Measurements from ENCODE around the gene KRTAP10-1. TPM values are rescaled to one million over a fixed set of nuclear protein-coding genes. Genes with fewer than 3 reads are reported as not detected.

Gene KRTAP10-1
- total RNA-seq, 6 donors from 2014 or later, result not detected

DNA sequence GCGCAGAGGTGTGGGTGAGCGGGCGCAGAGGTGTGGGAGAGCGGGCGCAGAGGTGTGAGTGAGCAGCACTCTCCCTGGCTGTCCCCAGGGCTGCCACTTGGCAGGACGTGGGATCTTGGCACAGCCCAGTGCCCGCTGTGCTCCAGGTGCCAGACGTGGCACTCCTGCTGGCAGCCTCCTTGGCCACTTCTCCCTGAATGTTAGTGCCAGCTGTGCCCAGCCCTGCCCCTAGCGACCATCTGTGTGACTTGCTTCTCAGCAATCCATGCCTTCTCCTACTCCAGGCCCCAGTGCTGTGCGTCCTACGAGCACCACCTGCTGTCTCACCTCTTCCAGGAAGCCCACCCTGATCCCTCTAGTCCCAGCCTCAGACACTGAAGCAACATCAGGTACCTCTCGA is 30.5 kb downstream of the KRTAP10-1 start:
- no peaks in the 10 kb centered on the region for H3K9me3 ChIP-seq
- H3K27me3 ChIP-seq, result no peaks in the 10 kb centered on the region
- DNase-seq, result peak; percentile 83 to 88
- ATAC-seq (ENCODE audit: low FRiP score in 2 of 2), result peak; percentile 43 to 83
- TF ChIP-seq CTCF (IDR thresholded peaks at IDR 0.05) (peak in 5 of 6 experiments; percentile 12 to 79 (median 57)), EP300 (IDR thresholded peaks at IDR 0.05) (no peak)
- no peak overlapping the region for H3K4me3 ChIP-seq
- 71 to 77% methylated on average over 10 to 12 of the region's 12 CpGs for WGBS, 2 donors
- no peaks in the 10 kb centered on the region for H3K36me3 ChIP-seq
- no peak overlapping the region for H3K27ac ChIP-seq
- H3K4me1 ChIP-seq, result peaks cover 0 to 12% (median 10%) of the 10 kb centered on the region in 4 donors

DNA sequence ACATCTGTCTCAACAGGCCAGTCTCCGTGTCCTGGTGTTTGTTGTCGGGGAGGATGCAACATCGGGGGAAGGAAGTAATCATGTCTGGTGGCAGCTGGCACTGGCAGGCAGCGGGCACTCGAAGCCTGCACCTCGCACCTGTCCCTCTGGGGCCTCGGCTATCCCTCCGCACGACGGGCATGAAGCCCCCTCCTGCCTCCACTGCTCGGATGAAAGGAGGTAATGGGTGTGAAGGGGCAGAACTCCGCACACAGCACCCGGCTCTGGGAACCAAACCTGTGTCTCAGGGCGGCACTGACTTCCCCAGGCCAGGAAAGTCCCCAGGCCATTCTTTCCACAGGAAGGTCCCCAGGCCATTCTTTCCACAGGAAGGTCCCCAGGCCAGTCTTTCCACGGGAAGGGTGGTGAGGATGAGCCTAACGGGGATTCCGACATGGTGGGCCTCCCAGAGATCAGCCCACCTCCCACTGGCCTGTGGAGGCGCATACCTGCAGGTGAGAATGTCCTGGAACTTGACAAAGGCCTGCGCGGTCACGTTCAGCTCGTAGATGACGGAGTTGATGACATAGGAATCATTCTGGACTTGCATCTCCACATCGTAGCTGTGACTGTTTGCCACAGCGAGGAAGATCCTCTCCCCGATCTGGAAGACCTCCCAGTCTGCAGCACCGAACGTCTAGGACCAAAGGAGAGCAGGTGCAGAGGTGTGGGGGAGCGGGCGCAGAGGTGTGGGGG is 31.1 kb downstream of the KRTAP10-1 start:
- Histone ChIP-seq H3K27me3 (no peaks in the 10 kb centered on the region), H3K36me3 (no peaks in the 10 kb centered on the region), H3K9me3 (no peaks in the 10 kb centered on the region), H3K4me3 (no peak overlapping the region), H3K4me1 (peaks cover 0 to 12% (median 10%) of the 10 kb centered on the region in 4 donors), H3K27ac (no peak overlapping the region)
- TF ChIP-seq POLR2AphosphoS5 (IDR thresholded peaks at IDR 0.05) (no peak), EP300 (IDR thresholded peaks at IDR 0.05) (no peak), CTCF (IDR thresholded peaks at IDR 0.05) (no peak), POLR2A (IDR thresholded peaks at IDR 0.05) (no peak)
- WGBS, 2 donors, result 79 to 88% methylated on average over 19 to 30 of the region's 30 CpGs
- no peak for ATAC-seq (ENCODE audit: low FRiP score in 2 of 2)
- DNase-seq, result no peak

- TF ChIP-seq CTCF (IDR thresholded peaks at IDR 0.05) (no peak), POLR2AphosphoS5 (IDR thresholded peaks at IDR 0.05) (no peak), POLR2A (IDR thresholded peaks at IDR 0.05) (no peak), EP300 (IDR thresholded peaks at IDR 0.05) (no peak)
- Histone ChIP-seq H3K9me3 (no peaks in the 10 kb centered on the region), H3K4me1 (peaks cover 0 to 12% (median 10%) of the 10 kb centered on the region in 4 donors), H3K27ac (no peak overlapping the region), H3K4me3 (no peak overlapping the region), H3K36me3 (no peaks in the 10 kb centered on the region), H3K27me3 (no peaks in the 10 kb centered on the region)
- DNase-seq, result no peak
- no peak for ATAC-seq (ENCODE audit: low FRiP score in 2 of 2)
- WGBS, 2 donors, result 79 to 92% methylated on average over 8 to 9 of the region's 9 CpGs
Measured at GRCh38 chr21:44508426-44508710, 31.6 kb downstream of the KRTAP10-1 start.

DNA sequence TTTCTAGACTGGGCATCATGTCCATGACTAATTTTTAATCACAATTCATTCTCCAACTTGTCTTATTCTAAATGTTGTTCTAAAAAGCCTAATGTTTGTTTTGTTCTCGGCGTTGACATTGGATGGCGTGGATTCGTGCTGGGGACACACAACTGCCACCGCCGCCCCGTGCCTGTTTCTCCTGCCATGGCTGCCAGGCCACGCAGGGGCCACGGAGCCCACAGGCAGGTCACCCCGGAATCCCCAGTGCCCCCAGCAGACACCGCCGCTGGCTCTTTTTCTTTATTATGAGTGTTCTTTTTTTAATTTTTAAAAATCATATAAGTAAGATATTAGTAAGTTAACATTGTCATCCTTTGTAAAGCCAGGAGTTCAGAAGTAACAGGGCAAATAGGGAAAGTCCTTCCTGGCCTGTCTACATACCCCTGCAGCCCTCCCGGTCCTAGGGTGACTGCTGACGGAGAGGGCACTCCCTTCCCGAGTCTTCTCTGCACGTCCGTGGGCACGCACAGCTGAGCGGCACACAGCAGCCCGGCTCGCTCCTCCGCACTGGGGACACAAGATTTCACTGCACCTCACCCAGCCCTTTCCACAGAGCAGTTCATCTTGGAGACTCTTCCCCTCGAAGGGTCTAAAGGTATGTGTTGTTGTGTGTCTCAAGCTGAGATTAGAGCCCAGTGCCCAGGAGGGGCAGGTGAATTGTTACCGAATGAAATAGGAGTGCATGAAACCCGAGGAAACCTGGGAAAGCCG is 32.1 kb downstream of the KRTAP10-1 start:
- H3K4me3 ChIP-seq, result no peak overlapping the region
- no peaks in the 10 kb centered on the region for H3K27me3 ChIP-seq
- 88 to 92% methylated on average over 25 to 26 of the region's 26 CpGs for WGBS, 2 donors
- H3K27ac ChIP-seq, result no peak overlapping the region
- ATAC-seq (ENCODE audit: low FRiP score in 2 of 2), result no peak
- DNase-seq, result no peak
- no peaks in the 10 kb centered on the region for H3K9me3 ChIP-seq
- no peaks in the 10 kb centered on the region for H3K36me3 ChIP-seq
- H3K4me1 ChIP-seq, result peaks cover 0 to 12% (median 10%) of the 10 kb centered on the region in 4 donors
- no peak for TF ChIP-seq EP300 (IDR thresholded peaks at IDR 0.05)
- TF ChIP-seq CTCF (IDR thresholded peaks at IDR 0.05), result no peak
- no peak for TF ChIP-seq POLR2A (IDR thresholded peaks at IDR 0.05)
- no peak for TF ChIP-seq POLR2AphosphoS5 (IDR thresholded peaks at IDR 0.05)
